Umbilical cord (tissue), 2 donors: ENCODE measurements around the gene NCK2. TPM values are rescaled to one million over a fixed set of nuclear protein-coding genes. Genes with fewer than 3 reads are reported as not detected.
A peak's percentile ranks its signal among the peaks of the same experiment; 100 is the strongest.
"Not testable (repeated sequence)": the region's sequence is repeated elsewhere in the genome, so short reads cannot be mapped to it uniquely, and the experiment has no call there.

ENCODE experiments used
- DNase-seq: peaks from one replicate; pipeline ENCODE4 v3.0.0-alpha.2; 2015; ENCODE audit warnings: low spot score
- total RNA-seq: library from RNA; depleted of rRNA; stranded (reverse); fragments of >200 nt; gene quantifications from one replicate; pipeline ENCODE4 v1.2.3, GENCODE V29; 2014; ENCODE audit warnings: low replicate concordance; ENCODE audit not compliant: insufficient read depth

NCK2 gene
- total RNA-seq, 1 donor from 2014 or later, result 42.4 TPM

GRCh38 chr2:105754994-105755393 is 10.3 kb downstream of the NCK2 start:
- no peak for DNase-seq

- DNase-seq, result no peak
Observed at GRCh38 chr2:105755895-105756294, 11.2 kb downstream of the NCK2 start.

DNA sequence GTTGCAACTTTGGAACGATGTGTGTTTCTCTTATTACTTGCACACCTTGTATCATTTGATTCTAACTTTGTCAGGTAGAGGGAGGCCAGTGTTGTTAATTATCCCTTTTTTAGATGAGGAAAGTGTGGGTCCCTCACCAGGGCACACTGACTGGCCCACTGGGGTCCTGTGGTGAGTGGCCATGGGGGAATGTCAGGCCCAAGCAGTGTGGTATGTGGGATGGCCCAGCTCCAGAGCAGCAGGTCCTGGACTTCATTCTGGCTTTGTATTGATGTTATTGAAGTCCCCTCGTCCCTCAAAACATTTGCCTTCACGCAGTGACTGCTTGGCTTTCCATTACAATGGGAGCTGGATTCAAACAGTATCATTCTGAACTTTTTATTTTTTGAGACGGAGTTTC is 11.7 kb downstream of the NCK2 start:
- DNase-seq, result no peak

- DNase-seq, result not testable (repeated sequence)
Observed at GRCh38 chr2:105756865-105757264, 12.2 kb downstream of the NCK2 start.

- no peak for DNase-seq
Observed at GRCh38 chr2:105757433-105757832, 12.7 kb downstream of the NCK2 start.

DNA sequence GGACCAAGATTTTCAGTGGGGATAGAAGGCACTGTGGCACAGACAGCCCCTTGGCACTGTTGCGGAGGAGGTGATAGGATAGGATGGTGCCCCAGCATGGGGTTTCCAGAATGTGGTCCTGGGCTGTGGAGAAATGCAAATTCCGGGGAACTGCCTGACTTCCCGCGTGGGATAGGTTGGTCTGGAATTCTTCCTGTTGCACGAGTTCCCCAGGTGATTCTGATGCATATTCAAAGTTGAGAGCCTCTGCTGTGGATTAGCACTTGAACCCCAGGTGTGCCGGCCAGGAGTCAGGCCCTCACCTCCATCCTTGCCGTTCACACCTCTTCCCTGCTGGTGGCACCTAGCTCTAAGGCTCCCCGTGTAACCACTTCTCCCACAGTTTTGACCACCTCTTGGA is 15.5 kb downstream of the NCK2 start:
- DNase-seq, result no peak

DNA sequence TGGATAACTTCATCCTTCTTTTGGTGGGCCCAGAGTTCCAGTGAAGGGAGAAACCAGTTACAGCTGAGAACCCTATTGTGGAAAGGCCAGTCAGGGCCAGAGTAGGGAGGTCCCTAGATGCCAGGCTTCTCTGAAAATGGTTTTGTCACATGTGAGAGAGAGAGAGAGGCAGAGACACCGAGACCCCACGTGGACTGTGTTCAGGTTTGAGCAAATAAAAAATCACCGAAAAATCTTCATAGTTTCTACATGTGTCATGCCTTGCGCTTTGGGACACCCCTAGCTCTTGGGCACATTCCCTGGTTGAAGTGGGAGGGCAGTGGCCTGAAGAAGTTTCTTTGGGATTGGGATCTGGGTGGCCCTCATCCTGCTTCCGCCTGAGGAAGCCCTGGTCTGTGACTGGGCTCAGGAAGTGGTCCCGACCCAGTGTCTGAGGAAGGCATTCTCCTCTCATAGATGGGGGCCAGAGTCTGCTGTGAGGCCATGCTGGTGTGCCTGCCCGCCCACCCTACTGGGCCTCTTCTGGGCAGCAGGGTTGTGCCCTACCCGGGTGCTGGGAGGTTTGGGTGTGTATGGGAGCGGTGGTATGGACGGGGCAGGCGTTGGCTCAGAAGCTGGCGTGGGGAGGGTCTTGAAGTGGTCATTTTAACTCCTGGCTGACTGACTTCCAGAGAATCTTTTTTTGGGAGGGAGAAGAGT is 16.1 kb downstream of the NCK2 start:
- no peak for DNase-seq

GRCh38 chr2:105761931-105762515 is 17.3 kb downstream of the NCK2 start:
- no peak for DNase-seq

DNA sequence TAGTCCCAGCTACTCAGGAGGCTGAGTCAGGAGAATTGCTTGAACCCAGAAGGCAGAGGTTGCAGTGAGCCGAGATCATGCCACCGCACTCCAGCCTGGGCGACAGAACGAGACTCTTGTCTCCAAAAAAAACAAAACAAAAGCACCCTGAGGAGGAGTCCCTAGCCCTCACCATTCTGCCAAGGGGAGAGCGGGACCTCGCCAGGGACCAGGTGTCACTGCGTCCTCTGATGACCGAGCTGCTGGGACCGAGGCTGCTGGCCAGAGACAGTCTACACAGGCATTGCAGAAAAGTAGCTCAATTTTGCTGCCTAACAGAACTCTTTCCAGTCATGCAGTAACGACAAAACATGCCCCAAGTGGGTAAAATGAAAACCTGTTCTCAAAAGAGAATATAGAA is 18.4 kb downstream of the NCK2 start:
- no peak for DNase-seq

DNA sequence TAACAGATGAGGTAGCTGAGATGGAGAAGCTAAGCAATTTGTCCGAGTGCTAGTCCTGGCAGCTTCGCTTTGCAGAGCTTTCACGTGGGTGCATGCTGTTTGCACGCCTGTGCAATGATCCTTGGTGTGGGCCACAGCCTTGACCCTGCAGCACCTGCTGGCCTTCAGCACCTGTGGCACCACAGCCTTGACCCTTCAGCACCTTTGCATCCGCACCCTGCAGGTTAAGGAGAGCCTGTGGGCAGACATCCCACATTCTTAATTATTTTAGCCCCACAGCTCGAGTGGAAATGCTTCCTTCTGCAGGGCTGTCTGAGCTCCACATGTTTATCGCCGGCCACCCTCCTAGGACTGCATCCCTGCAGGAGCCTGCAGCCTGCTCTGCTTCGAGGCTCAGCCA is 19.3 kb downstream of the NCK2 start:
- DNase-seq, result no peak

DNA sequence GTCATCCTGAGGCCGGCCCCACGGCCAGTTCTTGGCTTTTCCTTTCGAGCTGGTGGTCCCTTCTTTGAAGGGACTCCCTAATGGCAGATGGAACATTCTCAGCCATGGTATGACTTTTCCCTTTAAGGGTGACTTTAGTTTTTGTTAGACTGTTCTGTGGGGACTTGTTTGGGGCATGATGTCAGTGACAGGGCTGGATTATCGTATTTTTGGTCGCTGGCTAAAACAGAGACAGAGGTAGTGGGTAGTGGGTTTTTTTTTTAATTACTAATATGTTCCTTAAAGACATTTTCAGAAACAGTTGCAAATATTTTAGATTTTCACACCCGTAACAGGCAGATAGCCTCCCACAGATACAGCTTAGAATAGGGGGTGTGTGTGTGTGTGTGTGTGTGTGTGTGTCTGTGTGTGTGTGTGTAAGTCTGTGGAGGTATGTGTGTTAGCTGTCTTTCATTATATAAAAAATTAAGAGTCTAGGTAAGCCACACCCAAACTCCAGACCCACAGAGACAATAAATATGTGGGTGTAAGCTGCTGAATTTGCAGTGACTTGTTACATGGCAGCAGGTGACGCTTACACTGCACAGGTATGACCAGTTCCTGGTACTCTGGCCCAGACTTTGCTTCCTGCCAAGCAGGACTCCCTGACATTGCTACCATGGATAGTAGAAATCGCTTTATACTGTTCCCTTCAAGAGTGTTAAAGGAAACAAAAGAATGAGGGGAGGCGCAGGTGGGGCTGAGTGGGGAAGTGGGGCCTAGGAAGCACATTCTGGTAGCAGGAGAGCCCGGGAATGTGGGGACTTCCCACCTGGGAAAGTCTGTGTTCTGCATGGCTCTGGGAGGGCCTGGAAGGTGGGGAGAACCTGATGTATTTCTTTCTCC is 20.9 kb downstream of the NCK2 start:
- DNase-seq, result peak; percentile 50

GRCh38 chr2:105766300-105766866 is 21.7 kb downstream of the NCK2 start:
- no peak for DNase-seq

GRCh38 chr2:105768176-105768575 is 23.5 kb downstream of the NCK2 start:
- DNase-seq, result no peak

- peak; percentile 34 for DNase-seq
Observed at GRCh38 chr2:105768961-105769452, 24.3 kb downstream of the NCK2 start.

DNA sequence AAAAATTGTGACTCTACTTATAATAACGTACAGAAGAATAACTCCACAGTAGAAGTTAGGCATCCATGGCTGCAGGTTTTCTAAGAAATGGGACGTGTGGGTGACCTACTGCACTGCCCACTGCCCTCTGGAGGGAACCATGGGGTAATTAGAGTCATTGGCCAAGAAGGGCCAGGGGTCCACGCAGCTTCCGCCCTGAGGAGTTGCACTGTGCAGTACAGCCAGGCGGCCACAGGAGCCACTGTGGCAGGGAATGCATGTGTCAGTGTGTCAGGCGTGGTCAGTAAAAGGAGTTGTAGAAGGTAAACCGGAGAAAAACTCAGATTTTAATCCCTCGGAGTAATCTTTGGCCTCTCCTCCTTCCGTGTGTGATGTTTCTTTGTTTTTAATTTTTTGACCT is 24.8 kb downstream of the NCK2 start:
- DNase-seq, result no peak

DNA sequence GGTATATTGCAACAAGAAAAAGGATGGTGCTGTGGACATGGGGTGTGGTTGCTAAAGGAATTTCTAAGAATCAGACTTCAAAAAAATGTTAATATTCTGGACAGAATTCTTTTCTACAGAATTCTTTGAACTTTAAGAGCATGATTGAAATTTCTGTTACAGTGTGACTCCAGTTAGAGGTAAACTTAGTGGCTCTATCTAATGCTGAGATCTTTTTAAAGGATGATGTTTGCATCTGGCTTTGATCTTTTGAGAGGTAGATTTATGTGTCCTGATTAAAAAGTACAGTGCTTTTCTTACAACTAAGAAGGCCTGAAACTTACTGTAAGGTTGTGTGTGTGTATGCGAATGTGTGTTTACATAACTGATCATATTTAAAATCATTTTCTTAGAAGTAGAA is 25.4 kb downstream of the NCK2 start:
- DNase-seq, result peak; percentile 15

DNA sequence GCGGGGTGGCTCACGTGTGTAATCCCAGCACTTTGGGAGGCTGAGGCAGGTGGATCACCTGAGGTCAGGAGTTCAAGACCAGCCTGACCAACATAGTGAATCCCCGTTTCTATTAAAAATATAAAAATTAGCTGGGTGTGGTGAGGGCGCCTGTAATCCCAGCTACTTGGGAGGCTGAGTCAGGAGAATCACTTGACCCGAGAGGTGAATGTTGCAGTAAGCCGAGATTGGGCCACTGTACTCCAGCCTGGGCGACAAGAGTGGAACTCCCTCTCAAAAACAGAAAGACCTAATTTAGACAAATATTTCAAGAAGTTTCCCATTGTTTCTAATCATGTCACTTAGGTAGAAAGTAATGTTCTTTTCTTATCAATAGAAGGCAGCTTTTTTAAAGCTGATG is 26.6 kb downstream of the NCK2 start:
- not testable (repeated sequence) for DNase-seq

GRCh38 chr2:105771836-105772235 is 27.1 kb downstream of the NCK2 start:
- peak; percentile 71 for DNase-seq

DNA sequence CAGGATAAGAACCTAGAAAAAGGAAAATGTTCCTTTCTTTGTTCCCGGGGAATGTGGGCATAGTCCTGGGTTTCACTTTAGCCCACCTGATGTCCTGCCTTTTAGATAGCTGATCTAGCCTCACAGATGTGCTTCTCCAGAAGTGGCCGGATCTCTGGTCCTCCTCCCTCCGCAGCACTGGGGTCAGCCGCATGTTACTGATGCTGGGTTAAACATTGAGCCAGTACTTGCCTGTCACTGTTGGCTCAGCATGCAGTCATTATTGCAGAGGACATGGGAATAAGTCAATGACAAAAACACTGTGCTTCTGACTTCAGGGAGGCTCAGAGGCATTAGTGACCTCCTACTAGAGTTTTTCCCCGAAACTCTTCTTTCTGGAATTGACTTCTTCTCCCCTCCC is 27.6 kb downstream of the NCK2 start:
- no peak for DNase-seq

DNA sequence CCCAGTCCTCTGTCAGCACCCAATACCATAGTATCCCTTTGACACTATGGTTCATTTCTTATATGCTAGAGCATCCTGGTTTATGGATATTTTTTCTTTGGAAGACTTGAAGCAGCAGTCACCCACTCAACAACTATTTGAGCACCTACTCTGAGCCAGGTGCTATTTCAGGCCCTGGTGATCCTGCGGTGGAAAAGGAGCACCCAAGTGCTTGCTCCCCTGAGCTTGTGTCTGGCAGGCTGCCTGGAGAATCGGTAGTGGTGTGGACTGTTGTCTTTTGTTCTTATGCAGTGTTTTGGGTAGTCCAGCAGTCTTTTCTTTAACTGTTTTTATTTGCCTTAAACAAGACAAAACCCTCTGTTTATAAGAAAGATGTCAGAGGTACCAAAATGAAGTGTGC is 28.9 kb downstream of the NCK2 start:
- DNase-seq, result no peak

GRCh38 chr2:105774781-105775337 is 30.1 kb downstream of the NCK2 start:
- DNase-seq, result no peak
